Mucosa of rectum (tissue), 2 donors: Measurements from ENCODE around the gene TSC22D1.

Experiments
- H3K27ac ChIP-seq, 2 donors: one replicate each; pipeline ENCODE4 v1.7.0; 2013; ENCODE audit warnings: inconsistent platforms in 2 of 2, low read depth in 2 of 2, low read length in 2 of 2
- H3K27me3 ChIP-seq, 2 donors: one replicate each; pipeline ENCODE4 v1.7.0; 2013; ENCODE audit warnings: low read length in 2 of 2; ENCODE audit not compliant: control insufficient read depth in 2 of 2, insufficient read depth in 2 of 2
- H3K36me3 ChIP-seq, 2 donors: one replicate each; pipeline ENCODE4 v1.7.0; 2013; ENCODE audit warnings: low read length in 2 of 2; ENCODE audit not compliant: control insufficient read depth in 2 of 2, insufficient read depth in 2 of 2
- H3K4me1 ChIP-seq, 2 donors: one replicate each; pipeline ENCODE4 v1.7.0; 2013; ENCODE audit warnings: low read length in 2 of 2, mild to moderate bottlenecking in 1 of 2; ENCODE audit not compliant: control insufficient read depth in 2 of 2, insufficient read depth in 2 of 2
- H3K4me3 ChIP-seq, 2 donors: one replicate each; pipeline ENCODE4 v1.7.0; 2013; ENCODE audit warnings: low read length in 2 of 2
- H3K9ac ChIP-seq, 2 donors: one replicate each; pipeline ENCODE4 v1.7.0; 2013; ENCODE audit warnings: low read length in 2 of 2, low read depth in 1 of 2, mild to moderate bottlenecking in 1 of 2
- H3K9me3 ChIP-seq, 2 donors: one replicate each; pipeline ENCODE4 v1.7.0; 2013; ENCODE audit warnings: low read length in 2 of 2; ENCODE audit not compliant: control insufficient read depth in 2 of 2
- donor health status: healthy.
- donor health status: Normal muscosa, but diverticular disease.

TSC22D1 gene

GRCh38 chr13:44508562-44509077 lies 67.5 kb downstream of the TSC22D1 start:
- Histone ChIP-seq H3K27me3 (no peaks in the 10 kb centered on the region), H3K9ac (no peak overlapping the region), H3K4me1 (no peaks in the 10 kb centered on the region), H3K9me3 (no peaks in the 10 kb centered on the region), H3K4me3 (no peak overlapping the region), H3K36me3 (no peaks in the 10 kb centered on the region), H3K27ac (no peak overlapping the region)

DNA sequence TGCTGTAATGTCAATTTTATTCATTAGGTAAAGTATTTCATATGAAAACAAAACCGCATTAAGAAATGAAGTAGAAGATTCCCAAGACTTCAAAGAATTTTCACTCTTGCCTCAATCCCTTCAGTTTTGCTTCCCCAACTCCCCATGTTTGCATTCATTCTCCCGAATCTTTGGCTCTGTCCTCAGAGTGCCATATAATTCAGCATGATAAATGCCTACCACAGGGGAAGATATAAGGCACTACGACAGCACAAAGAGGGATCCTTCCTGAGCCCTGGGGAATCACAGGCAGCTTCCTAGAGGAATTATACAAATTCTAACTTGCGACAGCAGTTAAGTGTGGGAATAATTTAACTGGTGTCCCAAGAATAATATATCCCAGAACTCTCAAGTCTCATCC lies 68.5 kb downstream of the TSC22D1 start:
- Histone ChIP-seq H3K27me3 (no peaks in the 10 kb centered on the region), H3K4me3 (no peak overlapping the region)

DNA sequence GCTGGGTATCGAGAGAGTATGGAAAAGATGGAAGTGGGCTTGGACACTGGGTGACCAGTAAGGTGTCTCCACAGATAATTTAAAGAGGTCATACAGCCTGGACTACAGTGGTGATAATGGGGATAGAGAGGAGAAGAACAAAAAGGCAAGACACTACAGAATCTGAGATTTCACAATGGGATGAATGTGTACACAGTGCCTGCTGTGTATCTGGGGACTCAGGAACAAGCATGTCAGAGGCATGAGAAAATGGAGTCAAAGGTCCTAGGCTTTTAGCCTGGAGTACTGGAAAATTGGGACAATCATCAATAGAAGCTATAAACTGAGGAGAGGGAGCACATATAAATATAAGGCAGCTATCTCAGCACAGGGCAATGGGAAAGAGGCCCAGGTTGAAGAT lies 69.4 kb downstream of the TSC22D1 start:
- no peaks in the 10 kb centered on the region for H3K27me3 ChIP-seq
- no peaks in the 10 kb centered on the region for H3K9me3 ChIP-seq
- H3K9ac ChIP-seq: no peak overlapping the region
- no peaks in the 10 kb centered on the region for H3K4me1 ChIP-seq
- no peak overlapping the region for H3K4me3 ChIP-seq
- H3K27ac ChIP-seq: no peak overlapping the region
- H3K36me3 ChIP-seq: no peaks in the 10 kb centered on the region

More for the DNA sequence above, 68.5 kb downstream of the TSC22D1 start:
- Histone ChIP-seq H3K9me3 (no peaks in the 10 kb centered on the region), H3K9ac (no peak overlapping the region), H3K36me3 (no peaks in the 10 kb centered on the region), H3K4me1 (no peaks in the 10 kb centered on the region), H3K27ac (no peak overlapping the region)

- Histone ChIP-seq H3K27ac (no peak overlapping the region), H3K9me3 (no peaks in the 10 kb centered on the region), H3K4me1 (no peaks in the 10 kb centered on the region), H3K9ac (no peak overlapping the region), H3K27me3 (no peaks in the 10 kb centered on the region), H3K36me3 (no peaks in the 10 kb centered on the region), H3K4me3 (no peak overlapping the region)
Observed at GRCh38 chr13:44506251-44506650, 69.9 kb downstream of the TSC22D1 start.

DNA sequence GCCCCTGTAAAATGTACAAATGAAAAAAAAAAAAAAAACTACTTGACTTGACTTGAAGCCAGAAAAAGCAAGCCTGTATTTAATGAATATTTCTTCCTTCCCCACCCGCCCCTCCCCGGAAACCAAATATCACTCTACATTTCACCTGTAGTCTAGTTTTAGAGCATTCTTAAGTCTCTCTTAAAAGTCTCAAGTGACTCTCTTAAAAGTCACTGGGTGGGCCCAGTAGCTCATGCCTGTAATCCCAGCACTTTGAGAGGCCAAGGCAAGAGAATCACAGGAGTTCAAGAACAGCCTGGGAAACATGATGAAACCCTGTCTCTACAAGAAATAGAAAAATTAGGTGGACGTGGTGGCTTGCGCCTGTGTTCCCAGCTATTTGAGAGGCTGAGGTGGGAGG lies 72.0 kb downstream of the TSC22D1 start:
- H3K9me3 ChIP-seq: no peaks in the 10 kb centered on the region
- H3K27me3 ChIP-seq: no peaks in the 10 kb centered on the region
- H3K4me1 ChIP-seq: no peaks in the 10 kb centered on the region
- H3K27ac ChIP-seq: no peak overlapping the region
- H3K9ac ChIP-seq: no peak overlapping the region
- no peak overlapping the region for H3K4me3 ChIP-seq
- no peaks in the 10 kb centered on the region for H3K36me3 ChIP-seq

DNA sequence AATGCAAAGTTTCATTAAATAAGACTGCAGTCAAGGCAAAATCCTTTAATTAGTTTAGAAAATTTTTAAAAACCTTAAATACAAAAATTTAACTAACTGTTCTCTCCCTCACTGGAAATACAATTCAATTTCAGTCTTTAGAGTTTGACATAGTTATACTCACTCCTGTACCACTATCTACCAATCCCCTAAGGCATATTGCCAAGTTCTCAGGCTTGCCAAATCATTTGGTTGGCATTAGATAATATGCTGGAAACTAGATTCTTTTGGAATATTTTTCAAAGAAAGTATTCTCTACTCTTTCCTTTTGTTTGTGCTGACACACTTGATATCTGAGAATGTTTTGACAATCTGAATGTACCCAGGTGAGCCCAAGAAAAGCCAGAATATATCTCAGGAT lies 77.2 kb downstream of the TSC22D1 start:
- Histone ChIP-seq H3K36me3 (no peaks in the 10 kb centered on the region), H3K9ac (no peak overlapping the region), H3K4me3 (no peak overlapping the region), H3K27me3 (no peaks in the 10 kb centered on the region), H3K4me1 (no peaks in the 10 kb centered on the region), H3K9me3 (no peaks in the 10 kb centered on the region), H3K27ac (no peak overlapping the region)

- no peak overlapping the region for H3K9ac ChIP-seq
- no peak overlapping the region for H3K27ac ChIP-seq
- no peaks in the 10 kb centered on the region for H3K36me3 ChIP-seq
- no peak overlapping the region for H3K4me3 ChIP-seq
- H3K27me3 ChIP-seq: no peaks in the 10 kb centered on the region
- H3K9me3 ChIP-seq: no peaks in the 10 kb centered on the region
- H3K4me1 ChIP-seq: no peaks in the 10 kb centered on the region
Observed at GRCh38 chr13:44498502-44498901, 77.6 kb downstream of the TSC22D1 start.

DNA sequence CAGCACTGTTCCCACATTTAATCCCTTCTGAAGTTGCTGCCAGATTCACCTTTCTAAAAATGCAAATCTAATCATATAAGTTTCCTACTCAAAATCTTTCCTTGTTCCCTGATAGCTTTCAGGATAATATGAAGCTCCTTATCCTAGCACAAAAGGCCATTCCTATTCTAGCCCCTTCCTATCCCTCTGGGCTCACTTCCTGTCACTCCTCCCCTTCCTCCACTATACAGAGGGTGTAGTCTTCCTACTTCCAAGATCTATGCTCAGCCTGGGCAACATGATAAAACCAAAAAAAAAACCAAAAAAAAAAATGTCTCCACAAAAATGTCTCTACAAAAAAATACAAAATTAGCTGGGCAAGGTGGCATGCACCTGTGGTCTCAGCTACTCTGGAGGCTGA lies 78.3 kb downstream of the TSC22D1 start:
- no peak overlapping the region for H3K27ac ChIP-seq
- no peak overlapping the region for H3K9ac ChIP-seq
- H3K36me3 ChIP-seq: no peaks in the 10 kb centered on the region
- H3K4me3 ChIP-seq: no peak overlapping the region
- H3K27me3 ChIP-seq: no peaks in the 10 kb centered on the region
- no peaks in the 10 kb centered on the region for H3K4me1 ChIP-seq
- H3K9me3 ChIP-seq: no peaks in the 10 kb centered on the region

DNA sequence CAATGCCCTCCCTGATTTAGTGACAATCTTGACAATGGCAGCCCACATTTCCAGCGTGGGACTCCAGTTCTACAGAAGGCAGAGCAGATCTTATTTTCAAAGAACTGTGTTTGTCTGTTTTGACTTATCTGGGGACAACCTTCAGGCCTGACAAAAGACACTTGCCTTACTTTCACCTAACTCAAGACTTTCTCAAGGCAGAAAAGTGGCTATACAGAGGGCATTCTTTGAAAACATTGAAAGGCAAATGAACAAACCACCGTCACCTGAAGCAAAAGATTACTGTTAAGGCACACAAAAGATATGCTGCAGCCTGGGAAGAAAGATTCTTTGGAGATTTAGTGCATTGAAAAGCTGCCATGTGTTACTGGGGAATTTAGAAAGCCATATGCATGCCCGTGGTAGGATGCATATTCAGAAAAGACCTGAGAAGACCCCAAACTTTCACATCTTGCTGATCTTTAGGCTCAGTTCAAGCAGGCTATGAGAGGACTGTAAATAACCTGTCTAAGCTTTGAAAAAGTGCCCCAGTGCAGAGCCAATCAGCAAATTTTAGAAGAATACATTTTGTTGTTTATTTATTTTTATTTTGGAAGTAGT lies 82.8 kb downstream of the TSC22D1 start:
- H3K4me1 ChIP-seq: no peaks in the 10 kb centered on the region
- no peak overlapping the region for H3K9ac ChIP-seq
- no peaks in the 10 kb centered on the region for H3K9me3 ChIP-seq
- H3K4me3 ChIP-seq: no peak overlapping the region
- H3K27ac ChIP-seq: no peak overlapping the region
- no peaks in the 10 kb centered on the region for H3K27me3 ChIP-seq
- H3K36me3 ChIP-seq: no peaks in the 10 kb centered on the region

- no peaks in the 10 kb centered on the region for H3K9me3 ChIP-seq
- no peak overlapping the region for H3K9ac ChIP-seq
- no peak overlapping the region for H3K4me3 ChIP-seq
- no peaks in the 10 kb centered on the region for H3K36me3 ChIP-seq
- no peak overlapping the region for H3K27ac ChIP-seq
- H3K4me1 ChIP-seq: no peaks in the 10 kb centered on the region
- H3K27me3 ChIP-seq: no peaks in the 10 kb centered on the region
Observed at GRCh38 chr13:44489751-44490150, 86.4 kb downstream of the TSC22D1 start.

GRCh38 chr13:44487989-44488388 lies 88.1 kb downstream of the TSC22D1 start:
- Histone ChIP-seq H3K9me3 (no peaks in the 10 kb centered on the region), H3K27ac (no peak overlapping the region), H3K27me3 (no peaks in the 10 kb centered on the region), H3K4me1 (no peaks in the 10 kb centered on the region), H3K4me3 (no peak overlapping the region), H3K9ac (no peak overlapping the region), H3K36me3 (no peaks in the 10 kb centered on the region)
